GM12872 (cell line): ENCODE data around the gene AIF1.

Experiments
- CTCF ChIP-seq: IDR thresholded peaks from 3 replicates; pipeline ENCODE4 v1.5.1; 2011; ENCODE audit warnings: low read depth, mild to moderate bottlenecking, low read length, moderate library complexity; ENCODE audit not compliant: insufficient read depth

Gene AIF1

DNA sequence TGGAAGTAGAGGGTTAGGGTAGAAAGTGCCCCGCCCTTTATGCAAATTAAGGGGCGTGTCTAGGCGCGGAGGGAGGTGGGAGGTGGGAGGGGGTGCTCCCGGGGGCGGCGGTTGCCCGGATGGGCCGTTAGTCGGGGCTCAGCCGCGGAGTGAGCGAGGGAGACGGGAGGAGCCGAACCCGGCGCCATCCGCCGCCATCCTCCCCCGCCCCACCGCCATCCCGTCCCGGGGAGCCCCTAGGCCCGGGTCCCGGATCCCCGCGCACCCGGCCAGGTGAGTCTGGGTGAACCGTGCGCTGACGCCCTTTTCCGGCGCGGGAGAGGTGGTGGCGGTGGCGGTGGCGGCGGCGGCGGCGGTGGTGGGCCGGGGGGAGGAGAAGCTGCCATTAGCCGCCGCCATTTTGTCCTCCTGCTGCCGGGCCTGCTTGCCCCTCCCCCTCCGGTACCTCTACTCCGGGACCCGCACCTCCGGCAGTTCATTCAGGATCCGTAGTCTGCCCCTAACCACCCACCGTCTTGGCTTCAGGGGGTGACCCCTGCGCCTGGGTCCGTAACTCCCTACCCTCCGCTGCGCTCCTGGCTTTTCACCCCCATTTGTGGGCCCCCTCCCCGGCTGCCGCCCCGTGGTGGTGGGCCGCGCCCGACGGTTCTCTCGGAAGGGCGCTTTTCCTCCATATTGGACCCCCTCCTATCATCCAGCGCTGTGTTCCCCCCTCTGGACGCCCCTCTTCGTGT is 5.7 kb downstream of the AIF1 start, which contains the start of gene PRRC2A:
Gene PRRC2A (plus strand): TSS at position 130 of the 734 bp plus-strand sequence. CDS start 2,075 bp downstream, outside the sequence.
- TF ChIP-seq CTCF = no peak

- TF ChIP-seq CTCF = no peak
Observed at GRCh38 chr6:31621320-31621939, 6.4 kb downstream of the AIF1 start.

DNA sequence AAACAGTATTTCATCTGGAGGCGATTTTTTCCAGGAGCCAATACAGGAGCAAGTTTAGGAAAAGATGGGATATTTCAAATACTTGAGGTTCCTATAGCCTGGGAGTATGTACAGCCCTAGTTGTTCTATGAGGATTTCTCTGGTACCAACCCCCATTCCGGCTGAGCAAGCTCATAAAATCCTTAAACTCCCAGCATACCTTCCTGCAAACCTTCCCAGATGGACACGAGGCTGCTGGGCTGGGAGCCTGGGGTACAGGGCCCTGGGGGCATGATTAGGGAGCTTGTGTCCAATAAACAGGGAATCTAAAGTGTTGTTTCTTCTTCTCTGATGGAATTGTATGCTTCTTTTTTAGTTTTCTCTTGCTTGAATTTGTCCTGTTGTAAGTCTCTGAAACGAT is 7.0 kb downstream of the AIF1 start:
- TF ChIP-seq CTCF = no peak

GRCh38 chr6:31622684-31623091 is 7.7 kb downstream of the AIF1 start:
- no peak for TF ChIP-seq CTCF

- TF ChIP-seq CTCF = no peak
Observed at GRCh38 chr6:31624070-31624469, 9.0 kb downstream of the AIF1 start.

GRCh38 chr6:31626952-31627351 is 11.9 kb downstream of the AIF1 start:
- TF ChIP-seq CTCF = no peak

GRCh38 chr6:31627690-31628287 is 12.8 kb downstream of the AIF1 start:
- no peak for TF ChIP-seq CTCF
